GM12801 (cell line): ENCODE measurements around the gene SCN10A.

Source experiments
- TF ChIP-seq, protein P1 (sequence below): IDR thresholded peaks from one replicate; pipeline ENCODE4 v1.5.1; 2011; ENCODE audit warnings: control low read depth; ENCODE audit not compliant: insufficient read length; ENCODE audit errors: extremely low read depth

SCN10A gene

GRCh38 chr3:38823722-38824121 lies 7.7 kb upstream of the SCN10A start:
- TF ChIP-seq, protein P1, sequence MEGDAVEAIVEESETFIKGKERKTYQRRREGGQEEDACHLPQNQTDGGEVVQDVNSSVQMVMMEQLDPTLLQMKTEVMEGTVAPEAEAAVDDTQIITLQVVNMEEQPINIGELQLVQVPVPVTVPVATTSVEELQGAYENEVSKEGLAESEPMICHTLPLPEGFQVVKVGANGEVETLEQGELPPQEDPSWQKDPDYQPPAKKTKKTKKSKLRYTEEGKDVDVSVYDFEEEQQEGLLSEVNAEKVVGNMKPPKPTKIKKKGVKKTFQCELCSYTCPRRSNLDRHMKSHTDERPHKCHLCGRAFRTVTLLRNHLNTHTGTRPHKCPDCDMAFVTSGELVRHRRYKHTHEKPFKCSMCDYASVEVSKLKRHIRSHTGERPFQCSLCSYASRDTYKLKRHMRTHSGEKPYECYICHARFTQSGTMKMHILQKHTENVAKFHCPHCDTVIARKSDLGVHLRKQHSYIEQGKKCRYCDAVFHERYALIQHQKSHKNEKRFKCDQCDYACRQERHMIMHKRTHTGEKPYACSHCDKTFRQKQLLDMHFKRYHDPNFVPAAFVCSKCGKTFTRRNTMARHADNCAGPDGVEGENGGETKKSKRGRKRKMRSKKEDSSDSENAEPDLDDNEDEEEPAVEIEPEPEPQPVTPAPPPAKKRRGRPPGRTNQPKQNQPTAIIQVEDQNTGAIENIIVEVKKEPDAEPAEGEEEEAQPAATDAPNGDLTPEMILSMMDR: no peak

- TF ChIP-seq, protein P1: no peak
Measured at GRCh38 chr3:38823186-38823585, 7.2 kb upstream of the SCN10A start.

- TF ChIP-seq, protein P1: no peak
Measured at GRCh38 chr3:38811822-38812221, 4.2 kb downstream of the SCN10A start.

DNA sequence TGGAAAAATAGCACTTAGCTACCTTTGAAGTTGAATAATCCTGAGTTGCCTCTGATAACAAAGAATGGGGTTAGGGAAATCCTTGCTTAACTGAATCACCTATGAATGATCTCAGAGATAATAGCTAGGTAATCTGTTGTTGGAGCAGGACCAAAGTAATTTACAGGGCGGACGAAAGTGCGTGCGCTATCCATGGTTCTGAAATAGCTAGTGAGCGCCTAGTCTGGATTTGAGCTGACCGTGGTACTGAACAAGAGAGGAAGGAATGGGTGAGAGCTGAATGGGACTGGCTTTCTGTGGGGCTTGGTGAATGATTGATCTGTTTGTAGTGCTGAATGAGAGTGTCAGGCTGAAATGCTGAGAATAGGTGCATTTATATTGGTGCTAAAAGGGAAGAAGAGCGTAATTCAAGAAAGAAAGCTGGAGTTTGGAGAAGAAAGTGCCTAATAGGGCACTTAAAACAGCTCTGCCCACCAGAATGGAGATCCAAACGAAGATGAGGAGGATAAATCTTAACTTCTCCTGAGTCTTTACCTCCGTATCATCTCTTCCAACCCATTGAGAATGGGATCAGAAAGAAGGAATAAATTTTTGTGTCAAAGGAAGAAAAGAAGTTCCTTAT lies 10.1 kb downstream of the SCN10A start:
- TF ChIP-seq, protein P1: no peak

DNA sequence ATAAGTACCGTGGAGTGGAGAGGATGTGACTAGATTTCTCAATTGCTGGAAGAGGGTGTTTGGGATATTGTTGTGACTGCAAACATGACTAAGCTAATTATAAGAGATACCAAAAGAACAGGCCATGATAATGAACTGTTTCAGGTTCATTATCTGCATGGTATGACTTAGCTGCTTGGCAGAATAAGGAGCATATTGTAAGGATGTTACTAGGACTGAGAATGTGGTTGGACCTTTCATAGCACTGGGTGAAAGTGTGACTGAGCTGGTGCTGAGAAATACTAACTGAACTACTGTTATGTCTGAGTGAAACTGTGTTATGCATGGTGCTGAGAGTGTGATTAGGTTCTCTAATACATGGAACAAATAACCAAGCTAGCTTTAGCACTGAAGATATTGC lies 11.0 kb downstream of the SCN10A start:
- TF ChIP-seq, protein P1: no peak

- TF ChIP-seq, protein P1: no peak
Measured at GRCh38 chr3:38800511-38800910, 15.5 kb downstream of the SCN10A start.

DNA sequence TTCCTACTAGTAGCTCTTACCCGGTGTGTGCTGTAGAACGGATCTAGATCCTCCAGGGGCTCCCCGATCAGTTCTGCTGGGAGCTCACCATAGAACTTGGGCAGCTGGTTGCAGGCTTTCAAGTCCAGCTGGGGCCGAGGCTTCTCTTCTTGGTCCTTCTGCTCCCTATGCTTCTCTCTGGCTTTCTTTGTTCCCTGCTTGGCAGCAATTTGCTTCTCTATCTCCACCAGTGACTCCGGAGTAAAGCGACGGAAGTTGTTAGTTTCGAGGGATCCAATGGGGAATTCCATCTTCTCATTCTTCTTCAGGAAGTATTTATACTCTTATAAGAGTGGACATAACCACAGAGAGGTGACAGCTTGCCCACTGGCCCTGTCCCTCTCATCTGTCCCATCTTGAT lies 22.3 kb downstream of the SCN10A start:
- TF ChIP-seq, protein P1: no peak
